DND-41 (cell line): ENCODE measurements around the gene VPS13C.

Source experiments
- ATAC-seq: fragments of 200-7000 bp; cut with Tn5 transposase; 3 replicates; pipeline ENCODE4 v1.9.1; 2021; ENCODE audit warnings: low read depth; ENCODE audit not compliant: insufficient read depth
- DNase-seq: peaks from one replicate; pipeline ENCODE4 v3.0.0-alpha.2; 2020
- H2AFZ ChIP-seq: 2 replicates; pipeline ENCODE4 v1.6.0; 2012; ENCODE audit warnings: low read depth, low read length
- H3K27ac ChIP-seq: 2 replicates; pipeline ENCODE4 v1.5.1; 2012; ENCODE audit warnings: low read length, inconsistent platforms
- H3K27me3 ChIP-seq: fragments of 200-600 bp; sonication (generic); 2 replicates; pipeline ENCODE4 v1.6.0; 2012; ENCODE audit warnings: low read length, mild to moderate bottlenecking, inconsistent platforms; ENCODE audit not compliant: insufficient read depth, poor library complexity
- H3K36me3 ChIP-seq: 2 replicates; pipeline ENCODE4 v1.5.1; 2012; ENCODE audit warnings: low read length, inconsistent platforms; ENCODE audit not compliant: insufficient read depth
- H3K4me1 ChIP-seq: 2 replicates; pipeline ENCODE4 v1.5.1; 2012; ENCODE audit warnings: mild to moderate bottlenecking, low read length; ENCODE audit not compliant: insufficient read depth
- H3K4me2 ChIP-seq: 2 replicates; pipeline ENCODE4 v1.6.0; 2012; ENCODE audit warnings: mild to moderate bottlenecking, moderate library complexity, low read length, inconsistent platforms; ENCODE audit not compliant: insufficient read depth
- H3K4me3 ChIP-seq, 2 experiments: fragments of 200-600 bp in 1 of 2; shearing (Covaris generic) in 1 of 2; 2 replicates each; pipeline ENCODE4 v1.5.1; 2012 to 2016; ENCODE audit warnings: inconsistent platforms in 2 of 2, low read length in 2 of 2, mild to moderate bottlenecking in 2 of 2, low read depth in 1 of 2, moderate library complexity in 1 of 2
- H3K79me2 ChIP-seq: 2 replicates; pipeline ENCODE4 v1.6.0; 2012; ENCODE audit warnings: low read length, inconsistent platforms; ENCODE audit not compliant: insufficient read depth
- H3K9ac ChIP-seq: 2 replicates; pipeline ENCODE4 v1.6.0; 2012; ENCODE audit warnings: low read depth, mild to moderate bottlenecking, inconsistent platforms, low read length, moderate library complexity
- H3K9me3 ChIP-seq: 2 replicates; pipeline ENCODE4 v1.5.1; 2012; ENCODE audit warnings: low read length, moderate library complexity, mild to moderate bottlenecking, inconsistent platforms; ENCODE audit not compliant: insufficient read depth, severe bottlenecking
- H4K20me1 ChIP-seq: 2 replicates; pipeline ENCODE4 v1.6.0; 2012; ENCODE audit warnings: low read length; ENCODE audit not compliant: insufficient read depth
- EZH2 ChIP-seq: IDR thresholded peaks from 3 replicates; pipeline ENCODE4 v1.6.1; 2012; ENCODE audit warnings: borderline replicate concordance, low read depth, mild to moderate bottlenecking, moderate library complexity, low read length, inconsistent platforms; ENCODE audit not compliant: severe bottlenecking
- TF ChIP-seq, protein P1 (sequence below): IDR thresholded peaks from 2 replicates; pipeline ENCODE4 v1.5.1; 2012; ENCODE audit warnings: borderline replicate concordance, low read length, moderate library complexity, mild to moderate bottlenecking; ENCODE audit not compliant: poor library complexity, severe bottlenecking; ENCODE audit errors: extremely low read depth

Gene VPS13C

DNA sequence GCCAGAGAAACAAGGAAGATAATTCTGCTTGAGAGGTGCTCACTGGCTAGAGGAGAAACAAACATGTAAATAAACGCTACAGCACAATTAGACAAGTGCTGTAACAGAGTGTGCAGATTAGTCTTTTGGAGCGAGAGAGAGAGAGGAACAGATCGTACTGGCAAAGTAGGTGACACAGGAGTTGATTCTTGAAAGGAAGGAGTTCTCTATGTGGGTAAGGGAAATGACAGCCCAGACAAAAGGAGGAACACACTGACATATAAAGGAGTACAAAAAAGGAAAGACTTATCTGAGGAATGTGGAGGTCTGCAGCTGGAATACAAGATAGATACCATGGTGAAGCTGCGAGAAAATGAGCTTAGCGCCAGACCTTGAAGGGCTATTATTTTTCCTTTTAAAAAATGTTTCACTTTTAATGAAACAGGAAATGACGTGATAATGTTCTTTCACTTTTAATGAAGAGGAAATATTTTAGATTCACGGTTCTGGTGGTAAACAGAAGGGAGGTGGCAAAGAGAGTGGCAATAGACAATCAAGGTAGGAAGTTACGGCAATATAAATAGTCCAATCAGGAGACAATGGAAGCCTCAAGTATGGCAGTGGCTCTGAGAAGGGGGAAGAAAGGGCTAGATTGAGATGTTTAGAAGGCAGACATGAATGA is 202.9 kb downstream of the VPS13C start:
- no peak overlapping the region for H3K27ac ChIP-seq
- H3K27me3 ChIP-seq, result no peaks in the 10 kb centered on the region
- TF ChIP-seq, protein P1, sequence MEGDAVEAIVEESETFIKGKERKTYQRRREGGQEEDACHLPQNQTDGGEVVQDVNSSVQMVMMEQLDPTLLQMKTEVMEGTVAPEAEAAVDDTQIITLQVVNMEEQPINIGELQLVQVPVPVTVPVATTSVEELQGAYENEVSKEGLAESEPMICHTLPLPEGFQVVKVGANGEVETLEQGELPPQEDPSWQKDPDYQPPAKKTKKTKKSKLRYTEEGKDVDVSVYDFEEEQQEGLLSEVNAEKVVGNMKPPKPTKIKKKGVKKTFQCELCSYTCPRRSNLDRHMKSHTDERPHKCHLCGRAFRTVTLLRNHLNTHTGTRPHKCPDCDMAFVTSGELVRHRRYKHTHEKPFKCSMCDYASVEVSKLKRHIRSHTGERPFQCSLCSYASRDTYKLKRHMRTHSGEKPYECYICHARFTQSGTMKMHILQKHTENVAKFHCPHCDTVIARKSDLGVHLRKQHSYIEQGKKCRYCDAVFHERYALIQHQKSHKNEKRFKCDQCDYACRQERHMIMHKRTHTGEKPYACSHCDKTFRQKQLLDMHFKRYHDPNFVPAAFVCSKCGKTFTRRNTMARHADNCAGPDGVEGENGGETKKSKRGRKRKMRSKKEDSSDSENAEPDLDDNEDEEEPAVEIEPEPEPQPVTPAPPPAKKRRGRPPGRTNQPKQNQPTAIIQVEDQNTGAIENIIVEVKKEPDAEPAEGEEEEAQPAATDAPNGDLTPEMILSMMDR, result no peak
- no peak for TF ChIP-seq EZH2
- H3K36me3 ChIP-seq, result peaks cover 10% of the 10 kb centered on the region
- no peak overlapping the region for H3K4me2 ChIP-seq
- no peak overlapping the region for H3K9ac ChIP-seq
- no peak overlapping the region for H3K4me3 ChIP-seq
- ATAC-seq, result no peak
- H2AFZ ChIP-seq, result no peak overlapping the region
- H3K9me3 ChIP-seq, result no peaks in the 10 kb centered on the region
- no peak for DNase-seq
- H3K4me1 ChIP-seq, result no peaks in the 10 kb centered on the region
- no peaks in the 10 kb centered on the region for H3K79me2 ChIP-seq
- no peaks in the 10 kb centered on the region for H4K20me1 ChIP-seq

DNA sequence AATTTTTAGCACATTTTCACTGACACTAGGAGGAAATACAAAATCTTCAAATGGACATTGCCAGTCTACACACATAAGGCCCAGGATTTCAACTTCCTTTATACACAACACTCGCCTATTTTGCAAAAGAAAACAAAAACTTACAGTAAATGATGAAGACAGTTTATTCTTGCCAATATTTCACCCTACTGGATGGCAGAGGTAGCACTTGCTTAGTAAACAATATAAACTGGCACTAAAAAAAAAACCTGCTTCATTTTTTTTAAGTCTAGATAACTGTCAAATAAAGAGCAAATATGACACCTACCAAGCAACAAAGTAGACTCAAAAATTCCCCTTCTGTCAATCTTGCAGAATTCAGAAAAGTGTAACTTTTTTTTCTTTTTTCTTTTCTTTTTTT is 204.0 kb downstream of the VPS13C start:
- H4K20me1 ChIP-seq, result no peaks in the 10 kb centered on the region
- TF ChIP-seq EZH2, result no peak
- TF ChIP-seq, protein P1, result no peak
- no peak for DNase-seq
- H3K27ac ChIP-seq, result no peak overlapping the region
- ATAC-seq, result no peak
- H3K4me2 ChIP-seq, result no peak overlapping the region
- H3K4me1 ChIP-seq, result no peaks in the 10 kb centered on the region
- H3K79me2 ChIP-seq, result no peaks in the 10 kb centered on the region
- peaks cover 10% of the 10 kb centered on the region for H3K36me3 ChIP-seq
- no peak overlapping the region for H2AFZ ChIP-seq
- no peaks in the 10 kb centered on the region for H3K9me3 ChIP-seq
- no peak overlapping the region for H3K9ac ChIP-seq
- H3K27me3 ChIP-seq, result no peaks in the 10 kb centered on the region
- H3K4me3 ChIP-seq, result no peak overlapping the region

DNA sequence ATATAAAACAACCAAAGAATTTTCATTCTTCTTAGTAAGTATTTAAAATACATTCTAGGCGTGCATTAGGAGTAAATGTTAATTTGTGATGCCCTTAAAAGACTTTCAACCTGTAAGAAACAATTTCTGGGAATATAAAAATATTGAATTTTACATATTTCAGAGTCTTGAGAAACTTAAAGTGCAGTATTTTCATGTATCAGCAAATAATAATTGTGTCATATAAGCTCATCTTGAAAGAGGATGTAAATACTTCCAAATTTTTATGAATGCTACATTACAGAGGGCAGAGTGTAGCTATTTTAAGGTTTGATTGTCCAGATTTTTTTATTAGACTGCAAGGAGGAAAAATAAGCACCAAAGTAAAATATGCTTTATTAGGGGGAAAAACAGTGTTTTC is 207.1 kb downstream of the VPS13C start:
- ATAC-seq, result no peak

More for the DNA sequence above, 207.1 kb downstream of the VPS13C start:
- Histone ChIP-seq H4K20me1 (no peaks in the 10 kb centered on the region), H3K27ac (no peak overlapping the region), H3K4me2 (no peak overlapping the region), H2AFZ (no peak overlapping the region), H3K36me3 (peaks cover 6% of the 10 kb centered on the region), H3K4me3 (no peak overlapping the region), H3K9me3 (no peaks in the 10 kb centered on the region), H3K4me1 (no peaks in the 10 kb centered on the region), H3K27me3 (no peaks in the 10 kb centered on the region), H3K9ac (no peak overlapping the region), H3K79me2 (no peaks in the 10 kb centered on the region)
- DNase-seq, result no peak
- TF ChIP-seq EZH2, result no peak
- TF ChIP-seq, protein P1, result no peak
